ENCODE results near the gene SSPN.
"Not testable (repeated sequence)": the region's sequence is repeated elsewhere in the genome, so short reads cannot be mapped to it uniquely, and the experiment has no call there.

The SSPN gene

DNA sequence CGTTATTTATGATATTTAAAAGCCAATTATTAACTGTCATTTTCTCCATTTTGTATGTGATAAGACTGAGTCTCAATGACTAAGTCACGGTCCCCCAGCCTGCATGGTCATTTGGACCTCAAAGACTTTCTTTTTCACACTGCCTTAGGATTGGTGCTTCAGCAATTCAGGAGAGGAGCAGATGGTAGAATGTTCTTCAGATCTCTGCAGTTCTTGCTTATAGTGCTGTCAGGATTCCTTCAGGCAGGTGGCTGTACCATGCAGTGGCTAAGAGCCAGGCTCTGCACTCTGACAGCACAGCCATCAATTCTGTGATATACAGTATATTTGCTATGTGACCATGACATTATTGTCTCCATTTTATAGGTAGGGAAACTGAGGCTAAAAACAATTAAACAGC, 18.7 kb downstream of the SSPN start:
- in situ Hi-C loops (cut with HindIII; ENCODE audit: low pct_ligation_motif_present, low pct_unique_long_range_greater_than_20kb, low sequenced_read_pairs) = no loop called here

DNA sequence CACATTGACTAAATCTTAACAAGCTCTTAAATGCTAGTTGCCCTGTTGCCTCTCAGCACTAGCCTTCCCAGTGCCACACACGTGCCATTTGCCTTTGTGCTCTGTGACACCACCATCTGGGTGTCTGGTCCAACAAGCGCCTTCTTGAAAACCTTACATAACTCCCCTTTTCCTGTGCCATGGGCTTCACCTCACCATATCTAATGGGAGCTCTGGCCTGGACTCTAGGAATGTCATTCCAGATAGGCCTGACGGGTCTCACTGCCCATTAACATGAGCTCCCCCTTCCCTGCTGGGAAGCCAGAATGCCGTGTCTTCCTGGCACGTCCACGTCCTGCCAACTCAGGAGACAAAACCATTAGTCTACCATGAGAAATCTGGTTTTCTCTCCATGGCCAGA, 24.4 kb downstream of the SSPN start:
- no peak for DNase-seq
- in situ Hi-C loops (cut with HindIII; ENCODE audit: low pct_ligation_motif_present, low pct_unique_long_range_greater_than_20kb, low sequenced_read_pairs) = no loop called here

More for the DNA sequence above, 18.7 kb downstream of the SSPN start:
- no peak for DNase-seq

- no peak for DNase-seq
- in situ Hi-C loops (cut with HindIII; ENCODE audit: low pct_ligation_motif_present, low pct_unique_long_range_greater_than_20kb, low sequenced_read_pairs) = no loop called here
Measured at GRCh38 chr12:26224657-26225056, 29.3 kb downstream of the SSPN start.

GRCh38 chr12:26226122-26226521, 30.7 kb downstream of the SSPN start:
- in situ Hi-C loops (cut with HindIII; ENCODE audit: low pct_ligation_motif_present, low pct_unique_long_range_greater_than_20kb, low sequenced_read_pairs) = no loop called here
- no peak for DNase-seq

GRCh38 chr12:26226629-26227360, 31.4 kb downstream of the SSPN start:
- in situ Hi-C loops (cut with HindIII; ENCODE audit: low pct_ligation_motif_present, low pct_unique_long_range_greater_than_20kb, low sequenced_read_pairs) = no loop called here
- DNase-seq = peak; percentile 47

DNA sequence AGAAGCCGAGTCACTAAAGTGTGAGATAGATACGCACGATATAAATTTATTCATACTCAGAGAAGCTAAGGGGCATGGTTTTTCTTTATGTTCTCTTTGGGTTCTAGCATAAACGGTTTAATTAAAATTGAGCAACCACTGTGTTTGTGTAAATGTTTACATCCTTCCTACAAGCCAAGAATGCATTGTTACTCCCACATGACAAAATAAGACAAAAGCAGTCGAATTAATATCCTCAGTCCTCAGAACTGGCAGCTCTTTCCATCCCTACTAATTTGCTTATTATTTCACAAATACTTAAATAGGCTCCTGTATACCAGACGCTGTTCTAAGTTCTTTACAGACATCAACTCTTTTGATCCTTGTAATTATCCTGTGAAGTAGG, 32.0 kb downstream of the SSPN start:
- in situ Hi-C loops (cut with HindIII; ENCODE audit: low pct_ligation_motif_present, low pct_unique_long_range_greater_than_20kb, low sequenced_read_pairs) = no loop called here
- DNase-seq = no peak

DNA sequence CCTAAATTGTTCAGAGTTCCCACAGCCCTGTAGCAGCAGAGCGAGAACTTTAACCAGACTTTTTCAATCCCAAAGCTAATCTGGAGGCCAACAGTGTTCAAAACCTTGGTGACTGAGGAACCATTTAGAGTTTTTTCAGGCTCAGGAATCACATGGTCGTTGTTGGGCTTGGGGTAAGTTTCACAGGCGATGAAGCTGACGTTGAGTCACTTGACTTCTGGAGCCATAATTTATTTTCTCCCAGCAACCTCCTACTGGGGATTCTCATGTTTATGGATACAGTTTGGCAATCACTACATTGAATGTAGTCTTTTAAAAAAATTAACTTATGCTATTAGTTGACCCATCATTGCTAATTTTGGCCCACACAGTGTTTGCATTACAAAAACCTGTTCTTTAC, 34.5 kb downstream of the SSPN start:
- no peak for DNase-seq
- in situ Hi-C loops (cut with HindIII; ENCODE audit: low pct_ligation_motif_present, low pct_unique_long_range_greater_than_20kb, low sequenced_read_pairs) = no loop called here

- in situ Hi-C loops (cut with HindIII; ENCODE audit: low pct_ligation_motif_present, low pct_unique_long_range_greater_than_20kb, low sequenced_read_pairs) = no loop called here
- no peak for DNase-seq
Measured at GRCh38 chr12:26231470-26231869, 36.1 kb downstream of the SSPN start.

DNA sequence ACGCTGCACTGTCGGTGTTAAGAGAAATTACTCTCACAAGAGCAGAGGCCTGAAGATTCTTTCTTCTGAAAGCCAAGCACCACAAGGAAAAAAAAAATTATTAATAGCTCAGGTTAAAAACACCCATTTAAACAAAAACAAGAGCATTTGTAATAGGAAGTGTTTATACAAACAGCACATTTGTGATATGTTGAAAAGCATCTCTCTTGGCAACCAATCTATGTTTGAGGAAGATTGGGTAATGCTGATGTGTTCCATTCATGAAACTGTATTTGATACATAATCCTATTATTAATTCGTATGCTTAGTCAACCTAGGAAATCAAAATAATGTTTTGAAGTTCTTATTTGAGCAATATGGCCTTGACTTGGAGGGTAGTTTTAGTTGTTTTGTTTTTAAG, 36.5 kb downstream of the SSPN start:
- DNase-seq = no peak
- in situ Hi-C loops (cut with HindIII; ENCODE audit: low pct_ligation_motif_present, low pct_unique_long_range_greater_than_20kb, low sequenced_read_pairs) = no loop called here

- no peak for DNase-seq
- in situ Hi-C loops (cut with HindIII; ENCODE audit: low pct_ligation_motif_present, low pct_unique_long_range_greater_than_20kb, low sequenced_read_pairs) = no loop called here
Measured at GRCh38 chr12:26233631-26234030, 38.3 kb downstream of the SSPN start.

GRCh38 chr12:26235465-26235864, 40.1 kb downstream of the SSPN start:
- in situ Hi-C loops (cut with HindIII; ENCODE audit: low pct_ligation_motif_present, low pct_unique_long_range_greater_than_20kb, low sequenced_read_pairs); DNase-seq: not testable (repeated sequence)

GRCh38 chr12:26238341-26239121, 43.2 kb downstream of the SSPN start:
- no peak for DNase-seq
- in situ Hi-C loops (cut with HindIII; ENCODE audit: low pct_ligation_motif_present, low pct_unique_long_range_greater_than_20kb, low sequenced_read_pairs) = no loop called here

- in situ Hi-C loops (cut with HindIII; ENCODE audit: low pct_ligation_motif_present, low pct_unique_long_range_greater_than_20kb, low sequenced_read_pairs) = no loop called here
- DNase-seq = peak; percentile 92
Measured at GRCh38 chr12:26239122-26239851, 43.9 kb downstream of the SSPN start.

DNA sequence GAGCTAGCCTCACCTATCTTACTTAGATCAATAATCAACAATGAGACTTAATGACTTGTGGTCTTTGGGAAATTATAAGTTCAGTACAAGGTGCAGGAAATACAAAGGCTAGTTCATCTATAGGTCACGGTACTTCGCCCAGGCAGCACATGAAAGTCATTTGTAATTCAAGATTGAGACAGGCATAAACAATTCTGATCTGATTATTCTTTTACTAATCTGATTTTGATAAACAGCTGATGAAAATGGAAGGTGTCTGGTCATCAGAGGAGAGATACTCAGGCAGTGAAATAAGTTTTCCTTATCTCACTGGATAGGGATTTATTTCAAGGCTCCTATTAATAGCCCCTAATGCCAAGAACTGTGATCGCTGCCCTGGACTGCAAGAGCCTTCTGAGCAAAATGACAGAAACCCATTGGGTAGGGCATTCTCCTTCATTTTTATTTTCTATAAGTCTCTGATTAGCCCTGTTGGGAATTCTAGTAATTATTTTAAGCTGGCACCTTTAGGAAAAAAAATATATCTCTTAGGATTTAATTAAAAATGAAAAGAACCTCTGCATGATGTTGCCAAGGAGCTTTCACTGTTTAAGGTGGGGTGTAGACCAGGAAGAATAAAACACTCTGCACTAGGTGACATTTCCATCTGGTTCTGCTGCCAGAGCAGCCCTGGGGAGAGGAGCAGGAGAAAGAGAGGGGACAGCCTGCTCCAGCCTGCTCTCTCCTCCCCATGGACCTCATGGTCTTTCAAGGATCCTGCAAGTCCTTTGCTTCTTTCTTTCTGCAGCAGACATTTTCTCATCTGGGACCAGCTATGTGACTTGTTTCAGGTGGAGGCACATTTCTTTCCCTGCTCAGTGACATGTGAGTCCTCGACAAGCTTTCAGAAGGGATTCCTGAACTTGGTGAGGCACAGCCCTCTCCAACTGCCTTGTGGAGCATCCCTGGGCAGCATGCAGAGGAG, 44.8 kb downstream of the SSPN start:
- in situ Hi-C loops (cut with HindIII; ENCODE audit: low pct_ligation_motif_present, low pct_unique_long_range_greater_than_20kb, low sequenced_read_pairs) = no loop called here
- no peak for DNase-seq

GRCh38 chr12:26241080-26241479, 45.7 kb downstream of the SSPN start:
- DNase-seq = no peak
- in situ Hi-C loops (cut with HindIII; ENCODE audit: low pct_ligation_motif_present, low pct_unique_long_range_greater_than_20kb, low sequenced_read_pairs) = no loop called here

DNA sequence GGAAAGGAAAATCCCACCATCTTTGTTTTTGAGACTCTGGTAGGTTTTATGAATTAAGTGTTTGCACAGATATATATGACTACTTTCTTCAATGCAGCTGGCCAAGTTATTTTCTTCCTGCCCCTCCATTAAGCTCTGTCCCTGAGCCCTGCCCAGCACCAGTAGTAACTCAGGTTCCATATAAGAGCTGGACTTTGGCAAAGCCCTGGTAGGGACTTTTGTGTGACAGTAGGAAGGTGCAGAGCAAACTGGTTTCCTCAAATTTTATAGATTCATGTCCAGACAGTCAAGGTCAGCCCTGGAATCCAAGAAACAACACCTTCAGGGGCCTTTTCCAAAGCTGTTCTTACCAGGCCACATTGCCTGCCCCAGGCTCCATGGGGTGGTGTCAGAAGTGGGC, 47.3 kb downstream of the SSPN start:
- DNase-seq = no peak
- in situ Hi-C loops (cut with HindIII; ENCODE audit: low pct_ligation_motif_present, low pct_unique_long_range_greater_than_20kb, low sequenced_read_pairs) = no loop called here

DNA sequence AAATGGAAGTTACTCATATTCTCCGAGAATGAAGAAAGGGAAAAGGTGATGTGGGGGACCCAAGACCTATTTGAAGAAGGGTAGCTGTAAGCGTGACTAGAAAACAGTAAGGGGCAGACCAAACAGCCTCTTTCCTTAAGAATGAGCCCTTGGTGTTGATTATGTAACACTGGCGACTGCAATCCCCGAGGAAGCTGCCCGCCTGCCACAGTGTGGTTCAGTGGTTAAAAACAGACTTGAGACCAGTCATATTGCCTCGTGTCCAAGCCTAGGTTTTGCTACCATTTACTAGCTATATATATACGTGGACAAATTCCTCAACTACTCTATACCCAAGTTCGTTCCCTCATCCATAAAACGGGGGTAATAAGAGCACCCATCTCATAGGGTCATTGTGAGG, 49.1 kb downstream of the SSPN start:
- DNase-seq = no peak
- in situ Hi-C loops (cut with HindIII; ENCODE audit: low pct_ligation_motif_present, low pct_unique_long_range_greater_than_20kb, low sequenced_read_pairs) = no loop called here

DNA sequence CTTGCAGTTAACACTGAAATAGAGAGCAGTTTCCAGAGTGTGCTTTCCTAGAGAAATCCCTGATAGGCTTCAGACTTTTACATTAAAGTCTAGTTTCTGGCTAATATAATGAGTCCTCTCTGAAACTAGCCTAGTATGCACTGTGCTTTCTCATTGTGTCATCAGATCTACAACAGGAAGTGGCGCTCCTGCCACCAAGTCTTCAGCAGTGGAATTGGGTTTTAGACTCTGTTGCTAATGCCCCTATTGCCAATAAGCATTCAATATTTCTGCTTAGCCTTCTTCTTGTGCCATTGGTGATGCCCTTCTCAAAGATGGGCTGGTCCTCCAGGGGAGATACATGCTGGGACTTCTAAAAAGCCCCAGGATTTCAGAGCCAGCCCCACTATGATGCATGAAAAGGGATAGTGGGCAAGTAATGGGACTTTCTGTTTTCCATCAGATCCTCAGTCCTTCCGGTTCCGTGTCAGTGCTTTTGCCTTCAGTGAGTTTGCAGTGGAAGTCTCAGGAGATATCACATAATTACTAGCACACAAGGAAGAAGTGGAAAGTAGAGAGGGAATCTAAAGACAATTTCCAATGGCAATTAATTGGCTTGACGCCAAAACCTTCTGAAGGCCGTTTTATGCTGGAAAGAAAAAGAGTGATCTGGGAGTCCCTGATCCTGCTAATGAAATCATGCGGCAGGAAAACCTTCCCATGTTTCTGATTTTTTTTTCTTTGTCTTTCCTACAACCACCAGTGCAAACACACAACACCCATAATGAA, 50.0 kb downstream of the SSPN start:
- in situ Hi-C loops (cut with HindIII; ENCODE audit: low pct_ligation_motif_present, low pct_unique_long_range_greater_than_20kb, low sequenced_read_pairs) = no loop called here
- DNase-seq = no peak

Measured in ACHN (cell line).